Midbrain (tissue), 1 donor: Measurements from ENCODE around the gene ADAM22.
A peak's percentile ranks its signal among the peaks of the same experiment; 100 is the strongest.

ENCODE experiments used
- DNase-seq: peaks from one replicate; lab custom pipeline; 2025; lab: John Stamatoyannopoulos, UW

ADAM22 gene

DNA sequence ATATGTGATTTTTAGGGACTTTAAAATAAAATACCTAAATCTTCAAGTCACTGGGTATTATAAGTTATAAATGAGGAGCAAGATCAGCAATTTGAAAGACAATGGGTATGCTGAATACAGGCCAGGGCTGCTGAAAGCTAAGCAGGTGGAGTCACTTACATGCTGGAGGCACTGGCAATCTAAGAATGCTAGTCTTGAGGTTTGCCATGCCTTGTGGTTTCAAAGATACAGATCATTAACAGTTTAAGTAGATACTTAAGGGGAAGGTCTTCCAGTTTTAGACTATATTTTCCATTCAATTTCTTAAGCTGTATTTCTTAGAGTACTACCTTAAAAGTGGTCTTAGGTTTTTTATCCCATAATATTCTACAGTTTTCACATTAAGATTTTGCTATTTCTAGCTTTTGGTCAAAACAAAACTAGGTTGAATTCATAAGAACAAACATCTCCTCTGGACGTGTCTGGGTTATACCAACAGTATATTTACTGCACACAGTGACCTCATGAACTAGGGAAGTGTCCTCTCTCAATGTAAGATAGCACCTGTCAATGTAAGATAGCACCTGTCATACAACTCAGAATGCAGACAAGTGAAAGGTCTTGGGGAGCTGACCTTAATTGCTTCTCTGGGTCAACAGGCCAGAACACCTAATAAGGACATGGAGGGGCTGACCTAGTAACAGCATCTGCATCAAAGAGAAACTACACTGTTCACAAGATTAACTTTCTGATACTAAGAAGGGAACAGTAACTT is 283.8 kb downstream of the ADAM22 start:
- DNase-seq, result no peak

DNA sequence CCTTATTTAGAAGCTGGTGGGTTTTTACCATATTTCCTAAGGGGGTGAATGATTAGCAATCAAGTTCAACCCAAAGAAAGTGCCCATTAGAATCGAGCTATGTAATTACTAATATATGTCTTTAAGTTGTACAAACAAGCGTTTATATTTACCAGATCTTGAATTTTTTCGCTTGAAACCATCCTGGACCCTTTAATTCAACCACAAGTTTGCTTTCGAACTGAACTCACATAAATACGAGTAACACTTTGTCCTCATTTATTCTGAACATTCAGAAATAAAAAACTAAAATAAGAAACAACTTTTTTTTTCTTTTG is 284.3 kb downstream of the ADAM22 start:
- no peak for DNase-seq

DNA sequence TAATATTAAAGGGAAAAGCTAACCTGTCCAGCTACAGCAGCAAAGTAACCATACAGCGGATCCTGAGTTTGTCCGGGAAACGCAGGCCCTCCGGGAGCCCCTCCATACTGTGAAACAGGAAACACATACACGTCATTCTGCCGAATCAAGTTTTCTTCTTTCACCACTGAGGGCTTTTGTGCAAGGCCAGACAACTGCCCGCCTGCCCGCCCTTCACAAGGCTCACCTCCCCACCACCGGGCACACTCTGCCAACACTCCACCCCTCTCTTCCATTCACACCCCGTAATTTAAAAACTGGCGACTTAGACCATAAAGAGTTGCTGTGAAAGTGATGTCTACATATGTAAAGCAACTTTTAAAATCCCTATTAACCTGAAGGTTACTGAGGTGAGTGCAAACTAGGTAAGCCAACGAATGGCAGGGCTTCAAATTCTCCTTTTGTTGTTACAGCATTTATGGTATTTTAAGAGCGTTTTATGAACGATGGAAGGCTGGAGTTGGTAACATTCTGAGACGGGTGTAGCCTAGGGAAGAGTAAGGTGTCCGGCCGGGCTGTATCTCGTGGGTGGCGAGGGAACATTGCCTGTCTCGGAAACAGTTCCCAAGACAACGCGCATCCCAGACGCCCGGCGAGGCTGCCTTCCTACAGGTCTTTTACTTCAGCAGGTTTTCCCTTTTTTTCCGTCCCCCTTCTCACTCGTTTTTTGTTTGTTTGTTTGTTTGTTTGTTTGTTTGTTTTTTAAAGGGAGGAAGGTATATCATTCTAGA is 285.0 kb downstream of the ADAM22 start:
- peak; percentile 63 for DNase-seq

DNA sequence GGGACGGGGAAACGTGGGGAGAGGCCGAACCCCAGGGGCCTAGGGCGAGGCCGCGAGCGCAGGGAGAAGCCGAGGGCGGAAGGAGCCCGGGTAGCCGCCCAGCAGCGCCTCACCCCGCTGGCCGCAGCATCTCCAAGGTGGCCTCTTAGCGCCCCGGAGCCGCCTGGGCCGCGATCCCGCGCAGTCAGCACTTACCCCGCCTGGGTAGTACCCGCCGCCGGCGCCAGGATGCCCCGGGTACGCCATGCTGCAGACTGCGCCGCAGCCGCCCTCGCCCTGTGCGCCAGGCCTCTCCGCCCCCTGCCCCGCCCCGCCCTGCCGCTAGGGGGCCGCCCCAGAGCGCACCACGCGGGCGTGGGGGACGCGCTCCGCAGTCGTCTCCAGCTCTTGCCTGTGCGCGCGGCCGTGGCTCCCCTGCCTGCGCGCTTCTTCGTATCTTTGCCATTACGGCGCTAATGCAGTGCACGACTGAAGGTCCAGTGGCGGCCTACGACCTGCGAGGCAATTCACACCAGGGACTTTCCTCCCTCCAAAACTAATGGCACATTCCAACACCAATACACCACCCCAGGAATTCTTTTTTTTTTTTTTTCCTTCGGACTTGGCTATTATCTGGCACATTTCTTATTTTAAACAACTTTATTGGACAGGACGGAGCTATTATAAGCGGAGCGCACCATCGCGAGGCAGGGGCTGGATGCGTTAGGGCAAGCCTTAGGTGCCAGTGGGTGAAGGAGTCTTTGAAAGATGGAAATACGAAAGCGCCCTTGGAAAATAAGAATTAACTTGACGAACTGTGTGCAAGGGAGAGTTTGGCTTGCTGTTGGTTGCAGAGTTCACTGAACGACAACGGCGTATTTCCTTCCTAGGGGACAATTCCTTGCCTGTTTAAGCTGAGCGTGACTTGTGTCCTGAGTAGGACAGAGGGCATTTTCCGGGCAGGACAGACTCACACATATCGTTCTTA is 286.0 kb downstream of the ADAM22 start, which contains the start of gene SRI:
SRI (minus strand) TSS at position 258 of the 967 bp plus-strand sequence; CDS start at position 246, 12 bp downstream.
- peak; percentile 91 for DNase-seq

DNA sequence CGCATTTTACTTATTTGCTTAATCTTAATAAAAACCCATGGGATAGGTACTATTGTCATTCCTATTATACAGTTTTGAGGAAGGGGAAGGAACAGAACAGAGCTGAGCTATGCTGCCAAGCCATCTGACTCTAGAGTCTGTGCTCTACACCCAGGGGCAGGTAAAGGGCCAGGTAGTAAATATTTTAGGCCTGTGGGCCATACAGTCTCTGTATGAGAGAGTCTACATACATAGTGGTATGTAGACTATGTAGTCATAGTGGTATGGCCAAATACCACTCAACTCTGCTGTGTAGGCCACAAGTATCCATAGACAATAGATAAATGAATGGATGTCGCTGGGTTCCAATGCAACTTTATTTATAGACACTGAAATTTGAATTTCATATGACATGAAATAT is 289.2 kb downstream of the ADAM22 start:
- DNase-seq, result no peak

DNA sequence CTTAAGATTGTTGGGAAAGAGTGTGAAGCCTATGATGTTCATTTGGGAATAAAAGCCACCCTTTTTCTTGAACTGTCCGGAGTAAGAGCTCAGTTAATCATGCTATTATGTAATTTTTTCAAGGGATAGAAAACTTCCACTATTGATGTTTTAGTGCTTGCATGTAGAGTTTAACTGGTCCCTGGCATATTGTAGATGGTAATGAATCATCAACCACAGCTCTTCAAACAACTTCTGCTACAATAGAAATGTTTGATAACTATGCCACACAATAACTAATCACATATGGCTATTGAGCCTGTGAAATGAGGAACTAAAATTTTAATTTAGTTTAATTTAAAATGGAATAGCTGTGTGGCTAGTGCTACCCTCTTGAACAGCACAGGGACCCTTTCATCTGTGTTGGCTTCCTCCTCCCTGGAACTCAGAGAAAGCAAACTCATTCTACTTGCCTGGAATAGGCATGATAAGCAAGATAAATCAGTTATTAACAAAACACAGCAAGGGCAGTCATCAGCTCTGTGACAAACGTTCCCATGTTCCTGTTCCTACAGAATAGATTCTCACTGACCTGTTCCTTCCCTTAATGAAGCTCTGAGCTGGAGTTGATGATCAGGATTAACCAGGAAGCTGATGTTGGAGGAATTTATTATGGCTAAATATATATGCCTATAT is 290.7 kb downstream of the ADAM22 start:
- no peak for DNase-seq

DNA sequence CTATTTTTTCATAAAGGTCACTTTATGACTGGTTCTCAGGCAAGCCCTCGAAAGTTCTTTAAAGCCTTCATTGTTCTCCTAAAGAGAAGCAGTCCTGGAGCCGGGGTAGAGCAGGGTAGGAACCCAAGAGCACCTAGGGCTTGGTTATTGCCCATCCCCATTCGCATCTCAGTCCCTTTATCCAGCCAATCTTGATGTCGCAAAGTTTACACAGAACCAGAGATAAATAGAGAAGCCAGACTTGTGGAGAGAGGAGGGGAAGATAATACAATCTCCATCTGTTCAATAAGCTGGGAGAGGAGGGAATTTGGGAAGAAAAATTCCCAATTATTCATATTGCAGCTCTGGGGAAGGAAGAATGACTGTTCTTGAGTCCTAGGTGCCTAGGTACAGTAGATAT is 292.1 kb downstream of the ADAM22 start:
- no peak for DNase-seq

DNA sequence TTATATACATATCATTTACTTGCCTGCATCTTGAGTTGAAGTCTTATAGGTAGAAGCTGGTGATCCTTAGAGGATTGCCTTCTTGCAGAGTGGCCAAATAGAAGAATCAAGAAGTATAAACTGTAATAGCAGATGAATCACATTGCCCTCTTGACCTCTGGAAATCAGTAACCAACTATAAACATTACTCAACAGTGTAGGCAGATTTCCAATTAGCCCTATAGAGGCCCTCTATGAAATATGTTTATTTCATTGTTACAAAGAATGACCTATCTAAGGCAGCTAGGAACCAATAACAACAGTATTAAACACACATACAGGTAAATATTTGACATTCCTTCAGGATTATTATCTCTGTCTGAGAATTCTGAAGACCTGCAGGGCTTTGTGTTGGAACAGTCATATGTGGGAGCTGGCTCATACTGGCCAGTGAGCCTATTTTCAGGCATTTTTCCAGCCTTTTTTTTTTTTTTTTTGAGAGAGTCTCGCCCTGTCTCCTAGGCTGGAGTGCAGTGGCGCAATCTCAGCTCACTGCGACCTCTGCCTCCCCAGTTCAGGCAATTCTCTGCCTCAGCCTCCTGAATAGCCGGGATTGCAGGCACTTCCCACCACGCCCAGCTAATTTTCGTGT is 292.9 kb downstream of the ADAM22 start:
- no peak for DNase-seq

DNA sequence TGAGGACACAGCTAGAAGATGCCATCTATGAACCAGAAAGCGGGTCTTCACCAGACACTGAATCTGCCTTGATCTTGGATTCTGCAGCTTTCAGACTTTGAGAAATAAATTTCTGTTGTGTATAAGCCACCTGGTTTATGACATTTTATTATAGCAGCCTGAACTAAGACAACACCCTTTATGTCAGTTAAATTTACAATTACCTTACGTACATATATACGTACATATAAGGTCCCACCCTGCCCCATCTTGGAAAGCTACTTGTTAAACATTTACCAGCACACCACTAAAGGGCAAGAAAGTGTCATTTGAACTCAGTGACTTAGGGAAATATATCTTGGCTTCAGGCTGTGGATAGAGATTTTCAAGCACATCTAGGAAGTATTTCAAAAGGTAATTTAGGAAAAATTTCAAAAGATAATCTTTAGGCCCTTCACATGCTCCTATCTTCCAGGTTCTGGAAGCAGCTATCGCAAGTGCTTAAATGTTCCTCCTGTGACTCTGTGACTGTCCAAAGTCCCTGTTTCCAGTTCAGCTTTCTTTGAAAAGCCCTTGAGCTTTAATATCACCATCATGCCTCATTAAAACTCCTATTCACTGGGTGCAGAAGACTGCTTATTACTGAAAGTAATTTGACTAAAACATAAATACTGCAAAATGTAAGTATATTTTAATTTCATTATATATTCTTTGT is 295.4 kb downstream of the ADAM22 start:
- no peak for DNase-seq

DNA sequence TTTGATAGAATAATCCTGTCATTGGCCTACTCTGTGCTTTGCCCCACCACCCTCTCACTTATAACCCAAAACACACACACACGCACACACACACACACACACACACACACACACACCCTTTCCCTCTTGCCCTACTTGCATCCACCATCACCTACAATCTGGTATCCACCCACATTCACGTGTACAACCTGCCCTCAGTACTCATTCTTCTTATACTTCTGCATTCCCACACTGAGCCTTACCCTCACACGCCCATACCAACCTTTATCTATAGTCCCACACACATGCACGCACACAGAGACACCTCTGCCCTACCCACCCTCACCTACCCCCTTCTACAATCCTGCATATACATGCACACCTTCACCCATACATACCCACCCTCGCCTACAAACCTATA is 296.6 kb downstream of the ADAM22 start:
- no peak for DNase-seq

DNA sequence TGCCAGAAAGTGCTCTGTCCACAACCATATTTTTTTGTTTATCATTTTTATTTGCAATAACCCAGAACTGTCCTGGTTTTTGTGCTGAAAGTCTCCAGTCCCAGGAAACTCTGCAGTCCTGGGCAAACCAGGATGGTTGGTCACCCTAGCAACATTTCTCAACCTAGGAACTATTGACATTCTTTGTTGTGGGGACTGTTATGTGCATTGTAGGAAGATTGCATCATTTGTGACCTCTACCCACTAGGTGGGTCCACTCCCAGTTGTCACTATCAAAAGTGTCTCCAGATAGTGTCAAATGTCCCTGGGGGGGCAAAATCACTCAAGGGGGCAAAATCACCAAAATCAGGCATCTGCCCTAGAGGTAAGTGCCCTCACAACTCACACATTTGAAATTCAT is 299.8 kb downstream of the ADAM22 start:
- DNase-seq, result no peak

DNA sequence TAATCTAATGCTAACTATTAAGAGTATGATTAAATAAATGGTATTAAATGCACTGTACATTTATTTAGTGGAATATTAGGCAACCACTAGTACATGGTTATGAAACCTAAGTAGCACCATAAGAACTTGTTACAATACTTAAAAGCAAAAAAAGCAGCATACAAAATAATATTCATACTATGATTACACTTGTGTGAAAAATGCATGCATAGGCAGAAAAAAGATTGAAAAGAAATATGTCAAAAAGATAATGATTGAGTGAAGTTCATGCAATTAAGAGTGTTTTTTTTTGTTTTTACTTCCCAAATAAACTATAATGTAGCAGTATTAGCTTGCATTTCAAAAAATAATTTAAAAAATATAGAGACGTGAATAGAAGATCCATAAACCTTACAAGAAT is 305.8 kb downstream of the ADAM22 start:
- no peak for DNase-seq

DNA sequence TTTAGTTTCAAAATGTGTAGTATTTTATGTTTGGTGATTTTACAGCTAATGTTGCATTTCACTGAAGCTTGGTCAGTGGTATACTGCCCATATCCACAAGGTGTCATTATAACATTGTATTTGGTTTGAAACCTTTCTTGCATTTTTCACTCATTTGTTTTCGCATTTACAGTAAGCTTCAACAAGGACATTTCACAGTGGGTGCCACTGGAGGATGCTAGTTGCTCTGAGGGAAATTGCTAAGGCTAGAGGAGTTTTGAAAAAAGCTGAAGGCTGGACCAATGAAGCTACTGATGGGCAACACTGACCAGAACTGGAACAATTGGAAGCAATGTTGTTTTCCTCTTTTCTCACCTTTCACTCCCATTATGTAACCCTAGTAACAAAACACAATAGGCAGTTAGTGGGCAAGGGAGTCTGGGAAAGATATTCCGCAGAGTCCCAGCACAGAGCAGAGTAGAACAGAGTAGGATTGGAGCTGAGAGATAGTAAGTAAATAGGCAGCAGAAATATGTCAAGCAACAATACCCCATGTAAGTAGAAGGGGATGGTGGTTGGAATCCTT is 309.4 kb downstream of the ADAM22 start:
- peak; percentile 40 for DNase-seq

DNA sequence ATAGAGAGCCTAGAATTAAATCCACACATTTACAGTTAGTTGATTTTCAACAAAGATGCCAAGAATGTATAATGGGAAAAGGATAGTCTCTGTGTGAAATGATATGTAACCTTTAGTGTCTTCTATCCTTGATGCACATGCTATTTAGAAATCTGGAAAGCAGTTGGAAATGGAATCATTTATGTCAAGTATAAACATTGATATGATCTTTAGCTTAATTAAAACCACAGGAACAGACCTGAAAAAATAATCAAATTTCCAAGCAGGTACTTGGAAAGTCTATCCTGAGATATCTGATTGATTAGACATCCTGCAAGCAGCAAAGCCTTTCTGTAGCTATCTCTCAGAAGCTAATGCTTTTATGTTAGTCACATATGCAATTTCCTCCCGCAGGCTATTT is 310.2 kb downstream of the ADAM22 start:
- no peak for DNase-seq
